Sigmoid colon (tissue), 4 donors: Measurements from ENCODE around the gene MYRIP.

Experiments
- POLR2AphosphoS5 ChIP-seq, 4 donors: sonication (generic); formaldehyde crosslinking; IDR thresholded peaks; one replicate each; pipeline ENCODE4 v1.6.1; 2017; ENCODE audit warnings: antibody characterized with exemption in 4 of 4
- TF ChIP-seq, protein P1 (sequence below), 4 experiments: fragments of 450-650 bp in 3 of 4; fragments of 200-600 bp in 1 of 4; IDR thresholded peaks; one replicate each; pipeline ENCODE4 v1.5.1; 2016 to 2019; ENCODE audit warnings: antibody characterized with exemption in 4 of 4, mild to moderate bottlenecking in 3 of 4, moderate library complexity in 2 of 4

DNA sequence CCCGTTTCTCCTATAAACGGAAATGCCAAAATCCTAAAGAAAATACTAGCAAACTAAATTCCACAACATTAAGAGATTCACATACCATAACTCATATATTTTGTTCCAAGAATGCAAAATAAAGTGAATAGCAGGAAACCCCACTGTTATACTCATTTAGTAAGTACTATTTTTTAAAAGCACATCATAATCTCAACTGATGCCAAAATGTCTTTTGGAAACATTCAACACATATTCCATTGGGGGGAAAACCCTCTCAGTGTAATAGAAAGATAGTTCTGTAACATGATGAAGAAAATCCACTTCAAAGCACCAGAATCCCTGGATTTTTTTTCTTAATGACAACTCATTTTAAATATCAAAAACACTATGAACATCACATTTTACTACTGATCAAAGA lies 407.1 kb downstream of the MYRIP start:
- TF ChIP-seq POLR2AphosphoS5 (IDR thresholded peaks at IDR 0.05): no peak
- TF ChIP-seq, protein P1, sequence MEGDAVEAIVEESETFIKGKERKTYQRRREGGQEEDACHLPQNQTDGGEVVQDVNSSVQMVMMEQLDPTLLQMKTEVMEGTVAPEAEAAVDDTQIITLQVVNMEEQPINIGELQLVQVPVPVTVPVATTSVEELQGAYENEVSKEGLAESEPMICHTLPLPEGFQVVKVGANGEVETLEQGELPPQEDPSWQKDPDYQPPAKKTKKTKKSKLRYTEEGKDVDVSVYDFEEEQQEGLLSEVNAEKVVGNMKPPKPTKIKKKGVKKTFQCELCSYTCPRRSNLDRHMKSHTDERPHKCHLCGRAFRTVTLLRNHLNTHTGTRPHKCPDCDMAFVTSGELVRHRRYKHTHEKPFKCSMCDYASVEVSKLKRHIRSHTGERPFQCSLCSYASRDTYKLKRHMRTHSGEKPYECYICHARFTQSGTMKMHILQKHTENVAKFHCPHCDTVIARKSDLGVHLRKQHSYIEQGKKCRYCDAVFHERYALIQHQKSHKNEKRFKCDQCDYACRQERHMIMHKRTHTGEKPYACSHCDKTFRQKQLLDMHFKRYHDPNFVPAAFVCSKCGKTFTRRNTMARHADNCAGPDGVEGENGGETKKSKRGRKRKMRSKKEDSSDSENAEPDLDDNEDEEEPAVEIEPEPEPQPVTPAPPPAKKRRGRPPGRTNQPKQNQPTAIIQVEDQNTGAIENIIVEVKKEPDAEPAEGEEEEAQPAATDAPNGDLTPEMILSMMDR (IDR thresholded peaks at IDR 0.05): no peak
